ENCODE results near the gene TFB1M. TPM values are rescaled to one million over a fixed set of nuclear protein-coding genes. Genes with fewer than 3 reads are reported as not detected.

The TFB1M gene
- total and polyA plus RNA-seq, 9 of the 15 experiments (the other 6 are each of a cell fraction or from before 2014, with no cell fraction given): 34.6 to 145 (median 40.4) TPM

GRCh38 chr6:155330133-155330734, 15.9 kb upstream of the TFB1M start (continued):
- TF ChIP-seq MGA (IDR thresholded peaks at IDR 0.05): no peak
- no peak for TF ChIP-seq THAP7 (CRISPR knock-in tag; IDR thresholded peaks at IDR 0.05)
- TF ChIP-seq NCOR1 (IDR thresholded peaks at IDR 0.05): no peak
- no peak for TF ChIP-seq TARDBP (IDR thresholded peaks at IDR 0.05)
- TF ChIP-seq REST (IDR thresholded peaks at IDR 0.05; ENCODE audit: borderline replicate concordance): no peak
- TF ChIP-seq REST (CRISPR knock-in tag; IDR thresholded peaks at IDR 0.05; ENCODE audit: low read depth): no peak
- TF ChIP-seq CBX1 (IDR thresholded peaks at IDR 0.05; ENCODE audit: low read depth): no peak
- TF ChIP-seq EP300 (IDR thresholded peaks at IDR 0.05; ENCODE audit: low read length): no peak
